Activated CD8-positive, alpha-beta T cell treated with anti-CD3 and anti-CD28 coated beads for 36 hours (primary cell): Measurements from ENCODE around the gene MLLT1. TPM values are rescaled to one million over a fixed set of nuclear protein-coding genes. Genes with fewer than 3 reads are reported as not detected.

Source experiments
- ATAC-seq: fragments of 200-7000 bp; cut with Tn5 transposase; one replicate; pipeline ENCODE4 v1.10.0; 2021; ENCODE audit warnings: mild to moderate bottlenecking, moderate library complexity
- CTCF ChIA-PET: fragments of 350-600 bp; sonication (Branson Sonifier 250); formaldehyde crosslinking; loops from one replicate; lab custom pipeline; 2021; ENCODE audit warnings: antibody characterized with exemption; lab: Charles Lee
- POLR2A ChIA-PET: fragments of 350-600 bp; sonication (Branson Sonifier 250); formaldehyde crosslinking; loops from one replicate; lab custom pipeline; 2021; ENCODE audit warnings: antibody characterized with exemption; lab: Charles Lee
- DNase-seq: peaks from one replicate; pipeline ENCODE4 v3.0.0-alpha.2; 2020
- H3K27ac Mint-ChIP-seq: one replicate; pipeline ENCODE4 v1.8.0; 2021; ENCODE audit warnings: mild to moderate bottlenecking, mixed read lengths
- H3K27me3 Mint-ChIP-seq: one replicate; pipeline ENCODE4 v1.8.0; 2021; ENCODE audit warnings: mixed read lengths
- H3K36me3 Mint-ChIP-seq: one replicate; pipeline ENCODE4 v1.8.0; 2021; ENCODE audit warnings: low read depth, mixed read lengths
- H3K4me1 Mint-ChIP-seq: one replicate; pipeline ENCODE4 v1.8.0; 2021; ENCODE audit warnings: low read depth, mixed read lengths
- H3K4me3 Mint-ChIP-seq: one replicate; pipeline ENCODE4 v1.8.0; 2021; ENCODE audit warnings: mild to moderate bottlenecking, moderate library complexity, mixed read lengths
- H3K9me3 Mint-ChIP-seq: one replicate; pipeline ENCODE4 v1.8.0; 2021; ENCODE audit warnings: mixed read lengths
- intact Hi-C: fragments of 100-400 bp; cut with micrococcal nuclease; formaldehyde crosslinking; loops from one replicate; pipeline ENCODE4 v1.10.0; 2022
- total RNA-seq, 2 experiments: library from RNA; stranded (reverse); gene quantifications; one replicate each; pipeline ENCODE4 v1.2.3, GENCODE V29; 2021
- TF ChIP-seq, protein P1 (sequence below): fragments of 200-600 bp; IDR thresholded peaks from one replicate; pipeline ENCODE4 v1.8.0; 2022; ENCODE audit warnings: antibody characterized with exemption, mild to moderate bottlenecking

Gene MLLT1
- total RNA-seq, 2 experiments from 2014 or later, result 41.4 to 44.6 TPM

DNA sequence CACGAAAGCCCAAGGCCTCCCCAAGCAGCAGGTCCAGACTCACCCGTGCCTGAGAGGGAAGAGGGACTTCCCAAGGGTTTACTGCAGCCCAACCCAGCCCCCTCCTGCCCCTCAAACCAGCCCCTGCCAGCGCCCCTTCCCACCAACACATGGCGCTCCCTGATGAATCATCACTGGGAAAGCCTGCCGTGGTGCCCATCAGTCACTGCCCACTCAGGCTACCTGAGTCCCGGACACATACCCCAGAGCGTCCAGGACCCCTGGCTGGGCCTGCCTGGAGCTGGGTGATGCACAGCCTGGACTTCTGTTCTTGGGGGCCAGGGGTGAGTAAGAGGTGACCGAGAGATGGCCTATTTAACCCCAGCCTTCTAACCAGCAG lies 60.6 kb downstream of the MLLT1 start:
- peaks cover 3% of the 10 kb centered on the region for H3K36me3 Mint-ChIP-seq
- DNase-seq (no peak), ATAC-seq (no peak)
- TF ChIP-seq, protein P1, sequence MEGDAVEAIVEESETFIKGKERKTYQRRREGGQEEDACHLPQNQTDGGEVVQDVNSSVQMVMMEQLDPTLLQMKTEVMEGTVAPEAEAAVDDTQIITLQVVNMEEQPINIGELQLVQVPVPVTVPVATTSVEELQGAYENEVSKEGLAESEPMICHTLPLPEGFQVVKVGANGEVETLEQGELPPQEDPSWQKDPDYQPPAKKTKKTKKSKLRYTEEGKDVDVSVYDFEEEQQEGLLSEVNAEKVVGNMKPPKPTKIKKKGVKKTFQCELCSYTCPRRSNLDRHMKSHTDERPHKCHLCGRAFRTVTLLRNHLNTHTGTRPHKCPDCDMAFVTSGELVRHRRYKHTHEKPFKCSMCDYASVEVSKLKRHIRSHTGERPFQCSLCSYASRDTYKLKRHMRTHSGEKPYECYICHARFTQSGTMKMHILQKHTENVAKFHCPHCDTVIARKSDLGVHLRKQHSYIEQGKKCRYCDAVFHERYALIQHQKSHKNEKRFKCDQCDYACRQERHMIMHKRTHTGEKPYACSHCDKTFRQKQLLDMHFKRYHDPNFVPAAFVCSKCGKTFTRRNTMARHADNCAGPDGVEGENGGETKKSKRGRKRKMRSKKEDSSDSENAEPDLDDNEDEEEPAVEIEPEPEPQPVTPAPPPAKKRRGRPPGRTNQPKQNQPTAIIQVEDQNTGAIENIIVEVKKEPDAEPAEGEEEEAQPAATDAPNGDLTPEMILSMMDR, result no peak
- POLR2A ChIA-PET, result no interaction called here
- no peaks in the 10 kb centered on the region for H3K9me3 Mint-ChIP-seq
- H3K27ac Mint-ChIP-seq, result no peak overlapping the region
- no peaks in the 10 kb centered on the region for H3K27me3 Mint-ChIP-seq
- H3K4me3 Mint-ChIP-seq, result no peak overlapping the region
- intact Hi-C loops, result no loop called here
- peaks cover 3% of the 10 kb centered on the region for H3K4me1 Mint-ChIP-seq
- CTCF ChIA-PET, result interaction anchor here (0.6 to 2.2 kb wide), 23 partner anchors 9 to 645 kb away, joined by 3 to 20 read pairs (median 4); no protein-coding TSS in a partner anchor

DNA sequence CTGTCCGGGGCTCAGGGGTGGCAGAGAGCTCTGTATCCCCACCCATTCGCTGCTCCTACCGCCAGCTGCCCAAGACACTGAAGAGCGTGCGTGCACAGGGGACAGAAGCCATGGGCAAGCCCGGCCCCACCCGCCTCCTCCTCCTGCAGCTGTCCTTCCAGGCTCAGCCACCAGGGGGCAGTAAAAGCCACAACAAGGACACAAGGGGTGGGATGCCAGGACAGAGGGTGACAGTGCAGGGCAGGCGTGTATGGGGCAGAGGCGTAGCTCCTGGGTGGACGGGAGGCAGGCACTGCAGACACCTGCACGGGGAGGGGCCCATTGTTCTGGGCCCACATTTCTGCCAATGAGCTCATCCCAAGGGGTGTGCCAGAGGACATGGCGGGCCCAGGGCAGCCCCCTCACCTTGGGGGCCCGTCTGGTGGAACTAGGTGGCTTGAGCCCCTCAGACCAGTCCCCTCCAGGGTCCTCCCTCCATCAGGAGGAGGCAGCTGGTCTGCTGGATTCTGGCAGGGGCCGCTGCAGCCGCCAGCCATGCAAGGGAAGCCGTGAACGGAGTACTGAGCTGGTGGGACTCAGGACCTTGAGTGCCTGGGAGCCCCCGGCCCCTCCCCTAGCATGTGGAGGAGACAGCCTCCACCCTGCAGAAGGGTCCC lies 61.2 kb downstream of the MLLT1 start:
- ChIA-PET CTCF (interaction anchor here (0.6 to 2.2 kb wide), 28 partner anchors 9 to 645 kb away, joined by 3 to 20 read pairs (median 4); no protein-coding TSS in a partner anchor), POLR2A (interaction anchor here (1.2 kb wide), 1 partner anchor 9 kb away, joined by 3 read pairs; no protein-coding TSS in a partner anchor)
- no peak overlapping the region for H3K4me3 Mint-ChIP-seq
- no peaks in the 10 kb centered on the region for H3K27me3 Mint-ChIP-seq
- no peak overlapping the region for H3K27ac Mint-ChIP-seq
- peaks cover 3% of the 10 kb centered on the region for H3K36me3 Mint-ChIP-seq
- intact Hi-C loops, result no loop called here
- H3K4me1 Mint-ChIP-seq, result peaks cover 3% of the 10 kb centered on the region
- TF ChIP-seq, protein P1, result peak; percentile 93
- no peaks in the 10 kb centered on the region for H3K9me3 Mint-ChIP-seq
- DNase-seq (peak; percentile 93), ATAC-seq (peak; percentile 99)

DNA sequence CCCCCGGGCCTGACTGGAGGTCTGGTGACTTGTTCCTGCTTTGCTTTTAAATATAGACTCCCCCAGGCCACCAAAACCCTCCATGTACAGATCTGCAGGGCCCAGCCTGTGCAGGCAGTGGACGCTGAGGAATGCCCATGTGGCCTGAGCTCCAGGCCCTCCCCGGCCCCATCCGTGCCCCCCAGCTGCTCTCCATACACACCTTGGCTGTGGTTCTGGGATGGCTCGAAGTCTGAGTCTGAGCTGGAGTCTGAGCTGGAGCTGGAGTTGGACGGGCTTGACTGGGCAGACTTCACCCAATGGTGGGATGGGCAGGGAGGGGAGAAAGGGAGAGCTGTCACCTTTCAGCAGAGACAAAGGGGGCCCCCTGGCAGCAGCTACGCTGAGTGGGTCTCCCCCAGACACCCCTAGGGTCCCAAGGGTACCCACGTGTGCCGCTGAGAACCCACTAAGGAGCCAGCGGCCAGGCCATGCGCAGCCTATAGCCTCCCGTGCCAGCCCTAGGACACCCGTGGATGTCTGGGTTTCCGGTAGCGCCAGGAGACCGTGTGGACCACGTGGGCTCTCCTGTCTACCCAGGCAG lies 61.9 kb downstream of the MLLT1 start:
- ChIA-PET POLR2A (interaction anchor here (1.2 kb wide), 1 partner anchor 10 kb away, joined by 3 read pairs; no protein-coding TSS in a partner anchor), CTCF (interaction anchor here (0.6 to 2.2 kb wide), 20 partner anchors 10 to 208 kb away, joined by 3 to 20 read pairs (median 4); no protein-coding TSS in a partner anchor)
- TF ChIP-seq, protein P1, result no peak
- no peak overlapping the region for H3K4me3 Mint-ChIP-seq
- intact Hi-C loops, result no loop called here
- H3K9me3 Mint-ChIP-seq, result no peaks in the 10 kb centered on the region
- H3K36me3 Mint-ChIP-seq, result peaks cover 3% of the 10 kb centered on the region
- no peak overlapping the region for H3K27ac Mint-ChIP-seq
- no peak for ATAC-seq
- peaks cover 3% of the 10 kb centered on the region for H3K4me1 Mint-ChIP-seq
- no peak for DNase-seq
- no peaks in the 10 kb centered on the region for H3K27me3 Mint-ChIP-seq

DNA sequence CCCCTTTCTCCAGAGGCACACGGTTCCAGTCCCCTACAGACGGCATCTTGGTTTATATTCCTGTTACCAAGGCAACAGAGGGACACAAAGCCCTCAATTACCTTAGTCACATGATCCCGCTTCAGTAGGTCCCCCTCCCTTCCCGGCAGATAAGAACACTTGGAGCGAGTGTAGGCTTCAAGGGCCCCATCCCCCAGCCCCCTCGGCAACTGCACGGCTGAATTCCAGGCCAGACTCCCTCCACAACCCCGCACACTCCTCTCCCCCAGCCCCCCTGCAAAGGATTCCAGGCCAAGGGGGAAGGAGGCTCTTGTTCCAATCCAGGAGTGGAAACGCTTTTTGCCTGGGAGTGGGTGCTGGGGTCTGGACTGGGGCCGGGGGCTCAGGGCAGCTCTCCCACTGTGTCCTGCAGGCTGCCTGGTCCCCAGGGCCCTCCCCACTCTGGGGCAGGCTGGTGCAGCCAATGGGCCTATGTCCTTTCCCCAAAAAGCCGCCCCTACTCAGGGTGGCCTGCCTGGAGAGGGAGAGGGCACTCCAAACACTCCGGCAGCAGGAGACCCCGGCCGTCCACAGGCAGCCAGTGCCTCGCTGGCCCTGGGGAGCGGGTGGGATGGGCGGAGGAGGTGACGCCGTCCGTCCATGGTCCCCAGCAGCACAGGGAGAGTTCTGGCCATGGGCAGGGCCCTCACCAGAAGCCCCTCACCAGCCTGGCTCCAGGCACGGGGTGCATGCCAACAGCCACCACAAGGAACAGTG lies 62.6 kb downstream of the MLLT1 start:
- Mint-ChIP-seq H3K27ac (no peak overlapping the region), H3K4me1 (peaks cover 3% of the 10 kb centered on the region), H3K4me3 (no peak overlapping the region), H3K9me3 (no peaks in the 10 kb centered on the region), H3K36me3 (peaks cover 5% of the 10 kb centered on the region), H3K27me3 (no peaks in the 10 kb centered on the region)
- ChIA-PET CTCF (interaction anchor here (1.7 to 2.2 kb wide), 6 partner anchors 17 to 83 kb away, joined by 6 to 20 read pairs (median 10); no protein-coding TSS in a partner anchor), POLR2A (no interaction called here)
- DNase-seq (no peak), ATAC-seq (no peak)
- intact Hi-C loops, result no loop called here
- TF ChIP-seq, protein P1, result no peak
